PFSK-1 (cell line): ENCODE results near the gene IL5.

Experiments used
- POLR2AphosphoS5 ChIP-seq: IDR thresholded peaks from 2 replicates; pipeline ENCODE4 v1.6.1; 2012; ENCODE audit warnings: low read depth, mild to moderate bottlenecking, control low read depth, low read length, moderate library complexity
- TAF1 ChIP-seq: IDR thresholded peaks from 2 replicates; pipeline ENCODE4 v1.6.1; 2012; ENCODE audit warnings: low read length, control low read depth, borderline replicate concordance; ENCODE audit not compliant: insufficient read depth
- TF ChIP-seq, protein P1 (sequence below), 2 experiments: IDR thresholded peaks; 2 replicates each; pipeline versions ENCODE4 v1.6.1 to v1.8.0; 2011 to 2012; ENCODE audit warnings: low read depth in 2 of 2, low read length in 2 of 2, control low read depth in 1 of 2, inconsistent platforms in 1 of 2, mild to moderate bottlenecking in 1 of 2, moderate library complexity in 1 of 2; ENCODE audit not compliant: insufficient read depth in 1 of 2

GRCh38 chr5:132589467-132589866 lies 46.1 kb upstream of the IL5 start:
- TF ChIP-seq, protein P1, sequence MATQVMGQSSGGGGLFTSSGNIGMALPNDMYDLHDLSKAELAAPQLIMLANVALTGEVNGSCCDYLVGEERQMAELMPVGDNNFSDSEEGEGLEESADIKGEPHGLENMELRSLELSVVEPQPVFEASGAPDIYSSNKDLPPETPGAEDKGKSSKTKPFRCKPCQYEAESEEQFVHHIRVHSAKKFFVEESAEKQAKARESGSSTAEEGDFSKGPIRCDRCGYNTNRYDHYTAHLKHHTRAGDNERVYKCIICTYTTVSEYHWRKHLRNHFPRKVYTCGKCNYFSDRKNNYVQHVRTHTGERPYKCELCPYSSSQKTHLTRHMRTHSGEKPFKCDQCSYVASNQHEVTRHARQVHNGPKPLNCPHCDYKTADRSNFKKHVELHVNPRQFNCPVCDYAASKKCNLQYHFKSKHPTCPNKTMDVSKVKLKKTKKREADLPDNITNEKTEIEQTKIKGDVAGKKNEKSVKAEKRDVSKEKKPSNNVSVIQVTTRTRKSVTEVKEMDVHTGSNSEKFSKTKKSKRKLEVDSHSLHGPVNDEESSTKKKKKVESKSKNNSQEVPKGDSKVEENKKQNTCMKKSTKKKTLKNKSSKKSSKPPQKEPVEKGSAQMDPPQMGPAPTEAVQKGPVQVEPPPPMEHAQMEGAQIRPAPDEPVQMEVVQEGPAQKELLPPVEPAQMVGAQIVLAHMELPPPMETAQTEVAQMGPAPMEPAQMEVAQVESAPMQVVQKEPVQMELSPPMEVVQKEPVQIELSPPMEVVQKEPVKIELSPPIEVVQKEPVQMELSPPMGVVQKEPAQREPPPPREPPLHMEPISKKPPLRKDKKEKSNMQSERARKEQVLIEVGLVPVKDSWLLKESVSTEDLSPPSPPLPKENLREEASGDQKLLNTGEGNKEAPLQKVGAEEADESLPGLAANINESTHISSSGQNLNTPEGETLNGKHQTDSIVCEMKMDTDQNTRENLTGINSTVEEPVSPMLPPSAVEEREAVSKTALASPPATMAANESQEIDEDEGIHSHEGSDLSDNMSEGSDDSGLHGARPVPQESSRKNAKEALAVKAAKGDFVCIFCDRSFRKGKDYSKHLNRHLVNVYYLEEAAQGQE (IDR thresholded peaks at IDR 0.05; ENCODE audit: insufficient read depth in 1 of 2, low read depth in 2 of 2, low read length in 2 of 2): no peak
- TF ChIP-seq TAF1 (no peak), POLR2AphosphoS5 (no peak)
